BE2C (cell line): ENCODE measurements around the gene CRMP1.
A peak's percentile ranks its signal among the peaks of the same experiment; 100 is the strongest.

ENCODE experiments used
- DNase-seq: peaks from one replicate; pipeline ENCODE4 v3.0.0-alpha.2; 2020
- H3K27me3 ChIP-seq: fragments of 250-450 bp; sonication (Bioruptor Pico); 2 replicates; pipeline ENCODE4 v1.5.1; 2020; ENCODE audit warnings: mild to moderate bottlenecking
- H3K36me3 ChIP-seq: fragments of 250-450 bp; sonication (Bioruptor Pico); 2 replicates; pipeline ENCODE4 v1.5.1; 2020; ENCODE audit warnings: mild to moderate bottlenecking
- H3K4me1 ChIP-seq: fragments of 250-450 bp; sonication (Bioruptor Pico); 2 replicates; pipeline ENCODE4 v1.5.1; 2020
- H3K4me3 ChIP-seq: 2 replicates; pipeline ENCODE4 v1.5.1; 2011; ENCODE audit warnings: low read depth, low read length
- H3K9me3 ChIP-seq: fragments of 250-450 bp; sonication (Bioruptor Pico); 2 replicates; pipeline ENCODE4 v1.5.1; 2020
- TF ChIP-seq, protein P1 (sequence below): IDR thresholded peaks from 2 replicates; pipeline ENCODE4 v1.5.1; 2012; ENCODE audit warnings: mild to moderate bottlenecking, low read depth, low read length

CRMP1 gene

DNA sequence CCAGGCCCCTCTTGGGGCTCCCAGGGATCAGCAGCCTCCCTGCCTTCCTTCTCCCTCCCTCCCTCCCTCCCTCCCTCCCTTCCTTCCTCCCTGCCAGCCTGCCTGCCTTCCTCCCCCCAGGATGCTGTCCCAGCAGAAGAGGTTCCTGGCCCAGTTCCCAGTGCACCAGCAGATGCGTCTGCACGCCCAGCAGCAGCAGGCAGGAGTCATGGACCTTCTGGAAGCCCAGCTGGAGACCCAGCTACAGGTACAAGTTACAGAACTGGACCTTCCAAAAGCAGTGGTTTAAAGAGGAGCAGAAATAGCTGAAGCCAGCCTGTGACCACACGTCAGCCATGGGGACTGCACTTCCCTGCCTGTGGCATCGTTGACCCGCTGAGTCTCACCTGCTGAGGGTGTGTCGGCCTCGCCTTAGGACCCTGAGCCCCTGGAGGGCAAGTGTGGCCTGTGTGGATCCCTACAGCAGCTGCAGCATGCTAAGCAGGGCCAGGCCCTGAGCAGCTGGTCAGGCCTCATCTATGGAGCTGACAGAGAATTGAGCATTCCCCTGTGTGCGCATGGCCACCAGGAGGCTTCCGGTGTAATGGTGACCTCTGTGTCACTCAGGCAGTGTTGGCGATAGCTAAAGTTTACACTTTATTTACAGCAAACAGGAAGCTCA is 84.7 kb downstream of the CRMP1 start:
- peak; percentile 73 for DNase-seq
- no peaks in the 10 kb centered on the region for H3K27me3 ChIP-seq
- no peaks in the 10 kb centered on the region for H3K9me3 ChIP-seq
- H3K4me3 ChIP-seq, result no peak overlapping the region
- no peaks in the 10 kb centered on the region; the same call in 1 of the 2 replicates for H3K36me3 ChIP-seq
- peaks cover 7% of the 10 kb centered on the region for H3K4me1 ChIP-seq
- TF ChIP-seq, protein P1, sequence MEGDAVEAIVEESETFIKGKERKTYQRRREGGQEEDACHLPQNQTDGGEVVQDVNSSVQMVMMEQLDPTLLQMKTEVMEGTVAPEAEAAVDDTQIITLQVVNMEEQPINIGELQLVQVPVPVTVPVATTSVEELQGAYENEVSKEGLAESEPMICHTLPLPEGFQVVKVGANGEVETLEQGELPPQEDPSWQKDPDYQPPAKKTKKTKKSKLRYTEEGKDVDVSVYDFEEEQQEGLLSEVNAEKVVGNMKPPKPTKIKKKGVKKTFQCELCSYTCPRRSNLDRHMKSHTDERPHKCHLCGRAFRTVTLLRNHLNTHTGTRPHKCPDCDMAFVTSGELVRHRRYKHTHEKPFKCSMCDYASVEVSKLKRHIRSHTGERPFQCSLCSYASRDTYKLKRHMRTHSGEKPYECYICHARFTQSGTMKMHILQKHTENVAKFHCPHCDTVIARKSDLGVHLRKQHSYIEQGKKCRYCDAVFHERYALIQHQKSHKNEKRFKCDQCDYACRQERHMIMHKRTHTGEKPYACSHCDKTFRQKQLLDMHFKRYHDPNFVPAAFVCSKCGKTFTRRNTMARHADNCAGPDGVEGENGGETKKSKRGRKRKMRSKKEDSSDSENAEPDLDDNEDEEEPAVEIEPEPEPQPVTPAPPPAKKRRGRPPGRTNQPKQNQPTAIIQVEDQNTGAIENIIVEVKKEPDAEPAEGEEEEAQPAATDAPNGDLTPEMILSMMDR, result peak; percentile 48

DNA sequence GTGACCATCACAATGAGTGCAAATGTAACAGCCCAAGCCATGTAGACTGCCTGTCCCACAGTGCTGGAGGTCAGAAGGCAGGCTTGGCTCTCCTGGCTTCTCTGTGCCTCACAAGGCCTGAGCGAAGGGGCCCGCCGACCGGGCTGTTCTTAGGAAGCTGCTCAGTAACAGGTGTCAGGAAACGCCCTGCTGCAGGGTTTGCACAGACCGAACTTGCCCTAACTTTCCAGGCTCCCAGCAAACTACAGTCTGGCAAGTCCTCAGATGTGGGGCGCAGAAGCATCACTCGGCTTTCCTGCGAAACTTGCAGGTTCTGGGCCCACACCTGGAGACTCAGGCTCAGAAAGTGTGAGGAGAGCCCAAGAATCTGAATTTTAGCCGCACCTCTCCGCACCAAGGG is 87.6 kb downstream of the CRMP1 start:
- Histone ChIP-seq H3K27me3 (no peaks in the 10 kb centered on the region), H3K9me3 (no peaks in the 10 kb centered on the region), H3K4me3 (no peak overlapping the region), H3K36me3 (no peaks in the 10 kb centered on the region), H3K4me1 (peaks cover 7% of the 10 kb centered on the region)
- no peak for DNase-seq
- TF ChIP-seq, protein P1, result no peak

DNA sequence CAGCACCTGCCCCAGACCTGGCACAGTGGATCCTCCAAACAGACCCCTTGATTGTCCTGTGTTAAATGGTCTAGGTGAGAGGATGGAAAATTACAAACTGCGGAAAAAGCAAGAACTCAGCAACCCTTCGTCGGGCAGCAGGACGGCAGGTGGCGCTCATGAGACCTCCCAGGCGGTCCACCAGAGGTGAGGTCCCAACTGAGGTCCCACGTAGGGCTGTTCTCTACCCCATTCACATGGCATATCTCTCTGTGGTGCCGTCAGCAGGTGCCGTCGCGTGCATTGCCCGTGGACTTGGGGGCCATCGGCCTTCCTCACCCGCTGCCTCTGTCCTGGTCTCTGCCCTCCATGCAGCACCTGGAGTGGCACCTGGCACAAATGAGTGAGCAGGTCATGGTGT is 88.2 kb downstream of the CRMP1 start:
- Histone ChIP-seq H3K4me3 (no peak overlapping the region), H3K4me1 (peaks cover 7% of the 10 kb centered on the region), H3K27me3 (no peaks in the 10 kb centered on the region), H3K36me3 (no peaks in the 10 kb centered on the region), H3K9me3 (no peaks in the 10 kb centered on the region)
- DNase-seq, result no peak
- TF ChIP-seq, protein P1, result no peak

DNA sequence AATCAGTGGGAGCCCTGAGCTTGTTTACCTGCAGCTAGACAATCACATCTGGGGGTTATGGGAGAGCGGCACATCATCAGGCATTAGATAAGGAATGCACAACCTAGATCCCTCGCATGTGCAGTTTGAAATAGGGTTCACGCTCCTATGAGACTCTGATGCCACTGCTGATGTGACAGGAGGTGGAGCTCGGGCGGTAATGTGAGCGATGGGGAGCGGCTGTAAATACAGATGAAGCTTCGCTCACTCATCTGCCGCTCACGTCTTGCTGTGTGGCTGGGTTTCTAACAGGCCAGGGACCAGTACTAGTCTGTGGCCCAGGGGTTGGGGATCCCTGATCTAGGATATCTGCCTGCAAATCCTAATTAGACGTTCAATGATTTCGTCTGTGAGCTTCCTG is 90.3 kb downstream of the CRMP1 start:
- Histone ChIP-seq H3K4me3 (no peak overlapping the region), H3K9me3 (no peaks in the 10 kb centered on the region), H3K27me3 (no peaks in the 10 kb centered on the region), H3K36me3 (no peaks in the 10 kb centered on the region), H3K4me1 (no peaks in the 10 kb centered on the region)
- TF ChIP-seq, protein P1, result no peak
- no peak for DNase-seq

DNA sequence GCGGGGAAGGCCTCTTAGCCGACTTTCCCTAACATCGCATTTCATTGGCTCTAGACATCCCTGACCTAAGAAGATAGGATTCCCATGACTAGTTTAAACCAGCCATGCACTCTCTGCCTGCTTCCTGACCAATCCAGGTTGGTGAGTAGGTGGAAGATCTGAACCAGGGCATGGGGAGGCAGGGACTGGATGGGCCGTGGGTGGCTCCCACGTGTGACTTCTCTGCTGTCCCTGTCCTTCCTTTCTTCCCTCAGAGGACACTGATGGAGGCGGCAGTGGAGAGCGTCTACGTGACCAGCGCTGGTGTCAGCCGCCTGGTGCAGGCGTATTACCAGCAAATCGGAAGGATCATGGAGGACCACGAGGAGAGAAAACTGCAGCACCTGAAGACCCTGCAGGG is 91.2 kb downstream of the CRMP1 start:
- no peaks in the 10 kb centered on the region for H3K4me1 ChIP-seq
- H3K36me3 ChIP-seq, result no peaks in the 10 kb centered on the region
- TF ChIP-seq, protein P1, result no peak
- no peak for DNase-seq
- no peak overlapping the region for H3K4me3 ChIP-seq
- no peaks in the 10 kb centered on the region for H3K9me3 ChIP-seq
- no peaks in the 10 kb centered on the region for H3K27me3 ChIP-seq

DNA sequence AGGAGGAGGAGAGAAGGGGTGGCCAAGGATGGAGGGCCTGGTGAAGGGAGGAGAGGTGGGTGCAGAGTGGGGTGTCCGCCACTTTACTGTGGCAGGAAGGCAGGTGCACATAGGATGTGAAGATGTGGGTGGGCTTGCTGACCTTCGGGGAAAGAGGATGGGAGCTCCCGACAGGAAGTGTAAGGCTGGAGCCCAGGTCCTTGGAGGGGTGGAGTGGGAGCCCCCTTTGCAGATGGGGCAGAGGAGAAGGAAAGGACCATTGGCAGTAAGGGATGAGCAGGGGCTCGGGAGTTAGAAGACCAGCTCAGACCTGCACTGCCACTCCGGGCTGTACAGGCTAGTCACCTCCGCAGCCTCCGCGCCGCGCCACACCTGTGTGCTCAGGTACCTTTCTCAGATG is 92.4 kb downstream of the CRMP1 start:
- H3K4me3 ChIP-seq, result no peak overlapping the region
- no peaks in the 10 kb centered on the region for H3K36me3 ChIP-seq
- no peaks in the 10 kb centered on the region for H3K4me1 ChIP-seq

More for the DNA sequence above, 92.4 kb downstream of the CRMP1 start:
- no peak for DNase-seq
- Histone ChIP-seq H3K27me3 (no peaks in the 10 kb centered on the region), H3K9me3 (no peaks in the 10 kb centered on the region)
- TF ChIP-seq, protein P1, result no peak
